K562 (cell line): ENCODE measurements around the gene FAM83E. TPM values are rescaled to one million over a fixed set of nuclear protein-coding genes. Genes with fewer than 3 reads are reported as not detected.

Experiments
- CBX1 ChIP-seq: sonication (generic); IDR thresholded peaks from 2 replicates; pipeline ENCODE4 v1.6.1; 2016; ENCODE audit warnings: antibody characterized with exemption, low read depth, mild to moderate bottlenecking
- CBX5 ChIP-seq: IDR thresholded peaks from 2 replicates; pipeline ENCODE4 v1.6.1; 2014; ENCODE audit warnings: low read depth, borderline replicate concordance
- CREB3 ChIP-seq: fragments of 450-650 bp; conservative IDR thresholded peaks from 2 replicates; pipeline ENCODE4 v1.6.1; 2016; ENCODE audit warnings: missing genetic modification characterization, low read depth, mild to moderate bottlenecking, missing compliant biosample characterization, moderate library complexity
- FOXO4 ChIP-seq: fragments of 450-650 bp; formaldehyde crosslinking; IDR thresholded peaks from 2 replicates; pipeline ENCODE4 v1.4.0; 2020; ENCODE audit warnings: mild to moderate bottlenecking, moderate library complexity
- GATA2 ChIP-seq: sonication (generic); formaldehyde crosslinking; IDR thresholded peaks from 2 replicates; pipeline ENCODE4 v1.4.0; 2020; ENCODE audit warnings: mild to moderate bottlenecking, missing genetic modification reagents
- MAFK ChIP-seq: IDR thresholded peaks from 2 replicates; pipeline ENCODE4 v1.6.1; 2011; ENCODE audit warnings: low read length, improper control_type of control experiment
- RERE ChIP-seq: sonication (generic); formaldehyde crosslinking; IDR thresholded peaks from 2 replicates; pipeline ENCODE4 v1.8.0; 2023; ENCODE audit warnings: missing genetic modification reagents, mild to moderate bottlenecking, borderline replicate concordance
- XRCC5 ChIP-seq: fragments of 200-400 bp; formaldehyde crosslinking; IDR thresholded peaks from 2 replicates; pipeline ENCODE4 v1.6.1; 2017; ENCODE audit warnings: low read depth, mild to moderate bottlenecking, low read length
- ZNF175 ChIP-seq: fragments of 200-800 bp; sonication (Bioruptor generic); IDR thresholded peaks from 2 replicates; pipeline ENCODE4 v1.6.1; 2016; ENCODE audit warnings: low read depth, mild to moderate bottlenecking, missing genetic modification characterization, missing compliant biosample characterization
- ZNF280A ChIP-seq: fragments of 450-650 bp; IDR thresholded peaks from 2 replicates; pipeline ENCODE4 v1.6.1; 2018; ENCODE audit warnings: mild to moderate bottlenecking, low read depth; ENCODE audit not compliant: partially characterized antibody
- ZNF431 ChIP-seq: sonication (generic); formaldehyde crosslinking; IDR thresholded peaks from 2 replicates; pipeline ENCODE4 v1.8.0; 2022; ENCODE audit warnings: mild to moderate bottlenecking, missing genetic modification reagents
- ZNF717 ChIP-seq: fragments of 250-450 bp; sonication (Bioruptor Pico); IDR thresholded peaks from 2 replicates; pipeline ENCODE4 v1.5.0; 2021
- polyA plus RNA-seq, 8 experiments: library from polyadenylated mRNA; depleted of rRNA in 4 of 8; stranded (reverse) in 5 of 8; unstranded in 3 of 8; fragments of >200 nt; fragmentation: Nextera tagmentation in 2 of 8; fragmentation: Illumina TruSeq in 1 of 8; extraction: Ambion mirVana in 2 of 8; extraction: Trizol in 1 of 8; gene quantifications; 2 replicates each; pipeline versions ENCODE4 v1.2.1 to v1.2.3, GENCODE V29; 2011 to 2014; ENCODE audit warnings: inconsistent platforms in 1 of 8, missing spikeins in 1 of 8
- total RNA-seq, 7 experiments: library from RNA; depleted of rRNA in 6 of 7; stranded (reverse); fragments of >200 nt in 6 of 7; fragmentation: Illumina TruSeq in 2 of 7; extraction: Trizol in 2 of 7; gene quantifications; 2 replicates each; pipeline versions ENCODE4 v1.2.1 to v1.2.3, GENCODE V29; 2011 to 2021; ENCODE audit warnings: low replicate concordance in 1 of 7
- TF ChIP-seq, protein P1 (sequence below): fragments of 250-450 bp; sonication (Bioruptor Pico); IDR thresholded peaks from 2 replicates; pipeline ENCODE4 v1.5.0; 2020; ENCODE audit warnings: mild to moderate bottlenecking
- TF ChIP-seq, protein P2 (sequence below): sonication (generic); formaldehyde crosslinking; IDR thresholded peaks from 2 replicates; pipeline ENCODE4 v1.8.0; 2022; ENCODE audit warnings: missing genetic modification reagents, mild to moderate bottlenecking, moderate library complexity, borderline replicate concordance

The FAM83E gene
- total and polyA plus RNA-seq, 9 of the 15 experiments (the other 6 are each of a cell fraction or from before 2014, with no cell fraction given) = 0.15 to 0.87 (median 0.29) TPM; not detected in 4

DNA sequence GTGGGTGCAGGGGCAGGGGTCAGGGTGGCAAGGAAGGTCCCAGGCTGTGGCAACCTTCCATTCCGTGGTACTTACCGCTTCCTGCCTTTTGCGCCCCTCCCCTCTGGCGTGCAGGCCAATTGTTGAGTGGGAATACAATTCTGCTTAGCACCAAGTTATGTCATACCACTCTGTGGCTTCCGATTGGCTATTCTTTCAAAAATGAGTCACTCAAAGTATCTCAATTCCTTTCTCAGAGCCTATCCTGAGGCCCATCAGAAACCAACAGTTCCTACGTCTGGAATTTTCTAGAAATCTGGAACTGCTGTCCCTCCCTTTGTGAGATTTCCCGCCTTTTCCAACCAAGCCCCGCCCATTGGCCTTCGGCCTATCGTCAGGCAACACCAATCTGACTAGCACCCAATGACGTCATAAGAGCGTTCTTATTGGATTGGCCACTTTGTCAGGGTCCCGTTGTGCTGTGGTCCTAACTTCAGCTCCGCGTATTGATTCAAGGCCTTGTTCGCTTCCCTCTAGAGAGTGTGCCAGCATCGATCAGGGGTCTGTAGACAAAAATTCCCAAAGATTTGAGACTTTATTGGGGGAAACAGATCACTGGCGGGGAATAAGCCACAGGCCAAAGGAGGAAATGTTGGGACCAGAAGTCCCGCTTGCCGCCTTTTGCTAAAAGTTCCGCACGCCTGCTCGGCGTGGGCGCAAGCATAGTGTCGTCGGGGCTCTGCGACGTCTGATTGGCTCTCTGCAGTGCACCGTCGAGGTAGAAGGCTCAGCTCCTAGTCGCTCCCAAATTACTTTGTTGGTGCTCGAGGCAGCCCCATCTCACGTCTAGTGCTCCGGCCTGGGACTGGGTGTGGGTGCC is 46.2 kb upstream of the FAM83E start (continued):
- no peak for TF ChIP-seq ZNF280A
- TF ChIP-seq ZNF717 (CRISPR knock-in tag) = no peak
- TF ChIP-seq, protein P1, sequence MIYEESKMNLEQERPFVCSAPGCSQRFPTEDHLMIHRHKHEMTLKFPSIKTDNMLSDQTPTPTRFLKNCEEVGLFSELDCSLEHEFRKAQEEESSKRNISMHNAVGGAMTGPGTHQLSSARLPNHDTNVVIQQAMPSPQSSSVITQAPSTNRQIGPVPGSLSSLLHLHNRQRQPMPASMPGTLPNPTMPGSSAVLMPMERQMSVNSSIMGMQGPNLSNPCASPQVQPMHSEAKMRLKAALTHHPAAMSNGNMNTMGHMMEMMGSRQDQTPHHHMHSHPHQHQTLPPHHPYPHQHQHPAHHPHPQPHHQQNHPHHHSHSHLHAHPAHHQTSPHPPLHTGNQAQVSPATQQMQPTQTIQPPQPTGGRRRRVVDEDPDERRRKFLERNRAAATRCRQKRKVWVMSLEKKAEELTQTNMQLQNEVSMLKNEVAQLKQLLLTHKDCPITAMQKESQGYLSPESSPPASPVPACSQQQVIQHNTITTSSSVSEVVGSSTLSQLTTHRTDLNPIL (CRISPR knock-in tag) = no peak
- TF ChIP-seq CBX5 = no peak
- no peak; the same call in 1 of the 2 replicates for TF ChIP-seq CREB3 (tag)
- no peak for TF ChIP-seq FOXO4 (CRISPR knock-in tag)
- no peak for TF ChIP-seq GATA2 (CRISPR knock-in tag)
- TF ChIP-seq CBX1 = no peak
- no peak for TF ChIP-seq MAFK
- no peak for TF ChIP-seq XRCC5
- TF ChIP-seq, protein P2, sequence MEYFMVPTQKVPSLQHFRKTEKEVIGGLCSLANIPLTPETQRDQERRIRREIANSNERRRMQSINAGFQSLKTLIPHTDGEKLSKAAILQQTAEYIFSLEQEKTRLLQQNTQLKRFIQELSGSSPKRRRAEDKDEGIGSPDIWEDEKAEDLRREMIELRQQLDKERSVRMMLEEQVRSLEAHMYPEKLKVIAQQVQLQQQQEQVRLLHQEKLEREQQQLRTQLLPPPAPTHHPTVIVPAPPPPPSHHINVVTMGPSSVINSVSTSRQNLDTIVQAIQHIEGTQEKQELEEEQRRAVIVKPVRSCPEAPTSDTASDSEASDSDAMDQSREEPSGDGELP = peak; percentile 51
- TF ChIP-seq RERE (CRISPR knock-in tag) = no peak
- TF ChIP-seq ZNF431 (CRISPR knock-in tag) = no peak
- no peak; the same call in 1 of the 2 replicates for TF ChIP-seq ZNF175 (CRISPR knock-in tag)
